ENCODE measurements around the gene STK39. TPM values are rescaled to one million over a fixed set of nuclear protein-coding genes. Genes with fewer than 3 reads are reported as not detected.

STK39 gene
- total and polyA plus RNA-seq, 4 donors = 8.5 to 18.7 (median 11.2) TPM

GRCh38 chr2:168207851-168208250 is 39.5 kb downstream of the STK39 start:
- Histone ChIP-seq H3K27me3 (ENCODE audit: control insufficient read depth in 3 of 3, insufficient read depth in 3 of 3, low read length in 2 of 3) (no peaks in the 10 kb centered on the region), H3K9ac (ENCODE audit: insufficient read depth in 1 of 2, low read length in 2 of 2) (no peak overlapping the region), H3K27ac (ENCODE audit: low read depth in 1 of 2, low read length in 1 of 2) (no peak overlapping the region), H3K4me3 (no peak overlapping the region), H3K9me3 (ENCODE audit: control insufficient read depth in 4 of 4, insufficient read depth in 3 of 4, low read length in 3 of 4) (no peaks in the 10 kb centered on the region), H3K36me3 (ENCODE audit: control insufficient read depth in 4 of 4, insufficient read depth in 4 of 4, low read length in 4 of 4) (peaks cover 0 to 2% (median 0%) of the 10 kb centered on the region in 4 donors), H3K4me1 (ENCODE audit: control insufficient read depth in 5 of 5, insufficient read depth in 5 of 5, low read length in 5 of 5) (peaks cover 0 to 23% (median 3%) of the 10 kb centered on the region in 5 donors)
- 88 to 93% methylated on average over 3 of the region's 3 CpGs for WGBS, 2 donors
- DNase-seq = no peak
- ATAC-seq (ENCODE audit: insufficient read depth, low FRiP score) = no peak
- TF ChIP-seq CTCF (IDR thresholded peaks at IDR 0.05; ENCODE audit: control extremely low read depth, extremely low read depth) = no peak

GRCh38 chr2:168203762-168204693 is 43.4 kb downstream of the STK39 start:
- DNase-seq (no peak), ATAC-seq (ENCODE audit: insufficient read depth, low FRiP score) (peak; percentile 45)
- Histone ChIP-seq H3K4me1 (ENCODE audit: control insufficient read depth in 5 of 5, insufficient read depth in 5 of 5, low read length in 5 of 5) (peaks cover 0 to 15% (median 0%) of the 10 kb centered on the region in 5 donors), H3K27me3 (ENCODE audit: control insufficient read depth in 3 of 3, insufficient read depth in 3 of 3, low read length in 2 of 3) (no peaks in the 10 kb centered on the region), H3K9ac (ENCODE audit: insufficient read depth in 1 of 2, low read length in 2 of 2) (no peak overlapping the region), H3K4me3 (no peak overlapping the region), H3K9me3 (ENCODE audit: control insufficient read depth in 4 of 4, insufficient read depth in 3 of 4, low read length in 3 of 4) (no peaks in the 10 kb centered on the region), H3K36me3 (ENCODE audit: control insufficient read depth in 4 of 4, insufficient read depth in 4 of 4, low read length in 4 of 4) (no peaks in the 10 kb centered on the region), H3K27ac (ENCODE audit: low read depth in 1 of 2, low read length in 1 of 2) (peak overlapping the region in 1 of 2 donors; percentile 0)
- no peak for TF ChIP-seq CTCF (IDR thresholded peaks at IDR 0.05; ENCODE audit: control extremely low read depth, extremely low read depth)
- 72 to 84% methylated on average over 15 of the region's 15 CpGs for WGBS, 2 donors

- Histone ChIP-seq H3K27ac (ENCODE audit: low read depth in 1 of 2, low read length in 1 of 2) (peak overlapping the region in 1 of 2 donors; percentile 41), H3K9ac (ENCODE audit: insufficient read depth in 1 of 2, low read length in 2 of 2) (no peak overlapping the region), H3K4me3 (no peak overlapping the region), H3K27me3 (ENCODE audit: control insufficient read depth in 3 of 3, insufficient read depth in 3 of 3, low read length in 2 of 3) (no peaks in the 10 kb centered on the region), H3K36me3 (ENCODE audit: control insufficient read depth in 4 of 4, insufficient read depth in 4 of 4, low read length in 4 of 4) (no peaks in the 10 kb centered on the region), H3K4me1 (ENCODE audit: control insufficient read depth in 5 of 5, insufficient read depth in 5 of 5, low read length in 5 of 5) (peaks cover 0 to 12% (median 1%) of the 10 kb centered on the region in 5 donors), H3K9me3 (ENCODE audit: control insufficient read depth in 4 of 4, insufficient read depth in 3 of 4, low read length in 3 of 4) (no peaks in the 10 kb centered on the region)
- no peak for TF ChIP-seq CTCF (IDR thresholded peaks at IDR 0.05; ENCODE audit: control extremely low read depth, extremely low read depth)
- 88 to 94% methylated on average over 5 of the region's 5 CpGs for WGBS, 2 donors
- DNase-seq (no peak), ATAC-seq (ENCODE audit: insufficient read depth, low FRiP score) (no peak)
Observed at GRCh38 chr2:168201584-168202116, 45.7 kb downstream of the STK39 start.
